ENCODE measurements around the gene ACBD4.

DNA sequence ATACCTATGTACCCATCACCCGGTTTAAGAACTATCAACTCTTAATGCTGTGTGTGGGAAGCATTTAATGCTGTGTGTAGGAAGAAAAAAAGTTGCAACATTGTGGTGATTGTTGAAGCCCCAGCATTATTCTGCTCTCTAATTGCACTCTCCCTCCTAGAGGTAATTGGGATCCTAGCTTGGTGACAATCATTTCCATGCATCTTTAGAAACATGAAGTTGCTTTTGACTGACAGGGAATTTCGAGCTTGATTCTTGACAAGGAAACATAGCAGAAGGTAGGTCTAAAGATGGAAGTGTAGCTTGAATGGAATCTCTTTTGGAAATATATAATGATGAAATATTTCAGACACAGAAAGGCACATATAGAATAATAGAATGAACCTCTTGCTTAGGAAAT is 53.5 kb downstream of the ACBD4 start:
- no peak for TF ChIP-seq CTCF (IDR thresholded peaks at IDR 0.05)
- no peak for TF ChIP-seq POLR2A (IDR thresholded peaks at IDR 0.05)

All from upper lobe of left lung (tissue), 4 donors.